ENCODE results near the gene CD44. TPM values are rescaled to one million over a fixed set of nuclear protein-coding genes. Genes with fewer than 3 reads are reported as not detected.
A peak's percentile ranks its signal among the peaks of the same experiment; 100 is the strongest.

Gene CD44
- total RNA-seq, 4 donors from 2014 or later, result 212 to 292 (median 275) TPM

DNA sequence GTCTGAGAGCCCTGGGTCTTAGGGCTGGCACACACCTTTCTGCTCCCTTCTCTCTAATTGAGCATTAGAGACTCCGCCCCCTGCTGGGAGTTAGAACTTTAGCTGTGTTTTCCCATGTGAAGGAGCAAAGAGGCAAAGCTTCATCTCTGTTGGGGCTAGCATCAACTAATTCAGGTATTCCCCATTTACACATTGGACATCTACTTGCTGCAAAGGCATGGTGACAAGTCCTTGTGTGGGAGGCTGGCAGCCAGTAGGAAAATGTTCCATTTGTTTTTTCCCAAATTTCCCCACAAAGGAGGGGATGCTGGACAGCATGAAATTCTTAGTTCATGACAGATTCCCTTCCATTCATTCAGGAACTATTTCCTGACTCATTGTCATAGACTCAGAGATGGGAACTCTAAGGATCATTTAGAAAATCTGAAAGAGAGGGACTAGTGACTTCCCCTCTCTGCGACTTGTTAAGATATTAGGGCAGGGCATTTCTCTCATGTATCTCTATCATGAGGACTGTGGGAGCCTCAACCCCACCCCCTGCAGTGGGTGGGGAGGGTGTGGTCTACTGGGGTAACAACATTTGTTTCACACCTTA, 3.6 kb downstream of the CD44 start:
- DNase-seq (ENCODE audit: extremely low spot score), result no peak
- H3K4me1 ChIP-seq, result peaks cover 25 to 88% (median 77%) of the 10 kb centered on the region in 4 donors
- H3K4me3 ChIP-seq, result peak overlapping the region in 3 of 4 donors; percentile 65 to 88 (median 84)
- no peaks in the 10 kb centered on the region for H3K27me3 ChIP-seq
- peak overlapping the region; percentile 41 to 94 (median 76) for H3K27ac ChIP-seq (replicated peaks in 1 of 4)
- no peaks in the 10 kb centered on the region for H3K36me3 ChIP-seq
- TF ChIP-seq POLR2A (IDR thresholded peaks at IDR 0.05; ENCODE audit: low read depth) (no peak), POLR2AphosphoS5 (IDR thresholded peaks at IDR 0.05) (no peak), CTCF (IDR thresholded peaks at IDR 0.05) (no peak), EP300 (IDR thresholded peaks at IDR 0.05) (no peak)
- no peaks in the 10 kb centered on the region for H3K9me3 ChIP-seq
- WGBS, result 76% methylated on average over 2 of the region's 2 CpGs
- intact Hi-C loops (cut with DNase I), result loop anchor here (5.0 to 10.0 kb wide), 2 partner anchors 90 to 148 kb away; no protein-coding TSS in a partner anchor

DNA sequence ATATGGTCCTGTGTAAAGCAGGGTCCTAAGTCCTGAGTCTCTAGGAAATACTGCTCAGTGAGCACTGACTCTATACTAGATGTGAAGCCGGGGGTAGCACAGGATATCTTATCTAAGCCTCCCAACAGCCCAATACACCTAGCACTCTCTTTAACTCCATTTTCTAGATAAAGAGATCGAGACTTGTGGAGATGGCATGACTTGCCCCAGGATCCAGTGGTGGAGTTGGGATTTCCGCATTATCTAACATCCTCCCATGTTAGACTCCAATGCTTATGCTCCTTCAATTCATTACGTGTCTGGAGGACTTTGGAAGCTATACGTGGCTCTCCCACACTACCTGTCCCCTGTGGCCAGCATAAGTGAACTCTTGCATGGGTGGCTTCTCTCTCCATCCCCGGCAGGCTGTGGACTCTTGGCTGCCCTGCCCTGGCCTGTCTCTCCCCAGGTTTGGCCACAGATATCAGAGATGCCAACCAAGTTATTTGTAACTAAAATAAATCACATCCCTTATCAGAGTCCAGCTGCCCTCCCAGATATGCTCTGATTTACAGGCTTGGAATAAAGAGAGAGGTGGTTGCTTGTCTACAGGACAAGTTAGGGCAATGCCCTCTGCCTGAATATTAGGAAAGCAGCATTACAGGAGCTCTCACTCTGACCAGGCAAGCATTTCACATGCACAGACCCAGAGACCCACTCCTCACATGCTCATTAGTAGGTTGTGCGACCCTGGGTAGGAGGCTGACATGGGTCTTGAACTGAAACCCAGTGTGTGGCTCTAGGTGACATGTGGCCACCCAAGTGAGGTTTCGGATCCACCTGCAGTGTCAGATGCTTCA, 4.5 kb downstream of the CD44 start:
- peak overlapping the region in 3 of 4 donors; percentile 11 to 88 (median 12) for H3K4me3 ChIP-seq
- peaks cover 25 to 90% (median 74%) of the 10 kb centered on the region in 4 donors for H3K4me1 ChIP-seq
- peak overlapping the region; percentile 41 to 94 (median 76) for H3K27ac ChIP-seq (replicated peaks in 1 of 4)
- H3K27me3 ChIP-seq, result no peaks in the 10 kb centered on the region
- H3K9me3 ChIP-seq, result no peaks in the 10 kb centered on the region
- no peak for TF ChIP-seq POLR2AphosphoS5 (IDR thresholded peaks at IDR 0.05)
- no peak for TF ChIP-seq CTCF (IDR thresholded peaks at IDR 0.05)
- no peak for TF ChIP-seq EP300 (IDR thresholded peaks at IDR 0.05)
- no peak for TF ChIP-seq POLR2A (IDR thresholded peaks at IDR 0.05; ENCODE audit: low read depth)
- no peaks in the 10 kb centered on the region for H3K36me3 ChIP-seq
- 64% methylated on average over 7 of the region's 8 CpGs for WGBS
- no peak for DNase-seq (ENCODE audit: extremely low spot score)
- intact Hi-C loops (cut with DNase I), result loop anchor here (5.0 to 10.0 kb wide), 2 partner anchors 89 to 149 kb away; no protein-coding TSS in a partner anchor

- WGBS, result 41% methylated on average over 10 of the region's 10 CpGs
- intact Hi-C loops (cut with DNase I), result loop anchor here (5.0 to 10.0 kb wide), 2 partner anchors 88 to 149 kb away; no protein-coding TSS in a partner anchor
- no peak for TF ChIP-seq POLR2AphosphoS5 (IDR thresholded peaks at IDR 0.05)
- TF ChIP-seq CTCF (IDR thresholded peaks at IDR 0.05), result no peak
- no peak for TF ChIP-seq POLR2A (IDR thresholded peaks at IDR 0.05; ENCODE audit: low read depth)
- no peak for TF ChIP-seq EP300 (IDR thresholded peaks at IDR 0.05)
- Histone ChIP-seq H3K4me1 (peaks cover 25 to 93% (median 77%) of the 10 kb centered on the region in 4 donors), H3K27me3 (no peaks in the 10 kb centered on the region), H3K36me3 (no peaks in the 10 kb centered on the region), H3K27ac (replicated peaks in 1 of 4) (peak overlapping the region; percentile 41 to 94 (median 76)), H3K9me3 (no peaks in the 10 kb centered on the region), H3K4me3 (peak overlapping the region in 3 of 4 donors; percentile 1 to 88 (median 12))
- no peak for DNase-seq (ENCODE audit: extremely low spot score)
Observed at GRCh38 chr11:35144136-35144741, 5.3 kb downstream of the CD44 start.

DNA sequence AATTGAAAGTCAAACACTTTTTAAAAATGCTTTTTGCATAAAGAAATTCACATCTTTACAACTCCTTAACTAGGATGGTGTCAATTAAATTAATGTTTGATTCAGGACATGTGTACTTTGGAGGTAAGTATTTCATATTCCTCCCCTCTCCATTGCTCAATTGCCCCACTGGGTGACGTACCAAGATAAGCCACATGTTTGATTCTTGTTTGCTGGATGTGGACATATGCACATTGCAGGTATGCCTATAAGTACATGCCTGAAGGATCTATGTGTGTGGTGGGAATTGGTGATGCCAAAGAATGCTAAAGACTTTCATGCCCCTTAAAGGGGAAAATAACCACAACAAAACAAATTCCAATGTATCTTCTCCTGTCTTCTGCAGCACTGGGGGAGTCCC, 5.8 kb downstream of the CD44 start:
- Histone ChIP-seq H3K27ac (replicated peaks in 1 of 4) (peak overlapping the region in 2 of 4 donors; percentile 44 to 93), H3K27me3 (no peaks in the 10 kb centered on the region), H3K4me3 (no peak overlapping the region), H3K9me3 (no peaks in the 10 kb centered on the region), H3K4me1 (peaks cover 25 to 99% (median 78%) of the 10 kb centered on the region in 4 donors), H3K36me3 (no peaks in the 10 kb centered on the region)
- intact Hi-C loops (cut with DNase I), result loop anchor here (5.0 to 10.0 kb wide), 2 partner anchors 87 to 150 kb away; no protein-coding TSS in a partner anchor
- no peak for DNase-seq (ENCODE audit: extremely low spot score)
- TF ChIP-seq POLR2A (IDR thresholded peaks at IDR 0.05; ENCODE audit: low read depth), result no peak
- TF ChIP-seq CTCF (IDR thresholded peaks at IDR 0.05), result no peak
- no peak for TF ChIP-seq EP300 (IDR thresholded peaks at IDR 0.05)
- no peak for TF ChIP-seq POLR2AphosphoS5 (IDR thresholded peaks at IDR 0.05)
- WGBS, result 28% methylated on average over 1 of the region's 1 CpG
